Muscle of leg (tissue), 11 donors: ENCODE measurements around the gene SULT2B1. TPM values are rescaled to one million over a fixed set of nuclear protein-coding genes. Genes with fewer than 3 reads are reported as not detected.
A peak's percentile ranks its signal among the peaks of the same experiment; 100 is the strongest.

ENCODE experiments used
- DNase-seq: peaks from one replicate; pipeline ENCODE4 v3.0.0; 2013
- H3K27ac ChIP-seq: one replicate; pipeline ENCODE4 v1.5.1; 2013; ENCODE audit warnings: mild to moderate bottlenecking, low read length, control low read depth
- H3K27me3 ChIP-seq: one replicate; pipeline ENCODE4 v1.6.1; 2013; ENCODE audit warnings: low read length; ENCODE audit not compliant: control insufficient read depth, insufficient read depth
- H3K36me3 ChIP-seq: one replicate; pipeline ENCODE4 v1.6.1; 2013; ENCODE audit warnings: low read length; ENCODE audit not compliant: control insufficient read depth, insufficient read depth
- H3K4me1 ChIP-seq: one replicate; pipeline ENCODE4 v1.6.1; 2013; ENCODE audit warnings: low read length; ENCODE audit not compliant: control insufficient read depth, insufficient read depth
- H3K4me3 ChIP-seq: one replicate; pipeline ENCODE4 v1.5.1; 2013; ENCODE audit warnings: low read length, control low read depth
- H3K9me3 ChIP-seq: replicated peaks from 2 replicates; pipeline ENCODE4 v1.6.1; 2013; ENCODE audit warnings: low read depth, low read length; ENCODE audit not compliant: control insufficient read depth
- WGBS: methylation state at CpG from one replicate; pipeline ENCODE4 v1.1.5; 2013; ENCODE audit warnings: missing lambda C conversion rate; ENCODE audit not compliant: insufficient coverage; 5-methylcytosine and 5-hydroxymethylcytosine counted together
- polyA plus RNA-seq, 8 donors: library from polyadenylated mRNA; unstranded; fragments of 120-200 nt; gene quantifications; one replicate each; pipeline versions ENCODE4 v1.2.1 to v1.2.3, GENCODE V29; 2013; ENCODE audit warnings: inconsistent platforms in 1 of 8, low replicate concordance in 1 of 8; ENCODE audit not compliant: insufficient read length in 8 of 8, insufficient read depth in 1 of 8
- total RNA-seq: library from RNA; stranded (reverse); fragments of 120-200 nt; gene quantifications from one replicate; pipeline ENCODE4 v1.2.4, GENCODE V29; 2013

SULT2B1 gene
- total and polyA plus RNA-seq, 9 donors = 0.11 to 2.9 (median 0.25) TPM; not detected in 1

GRCh38 chr19:48634424-48635262 is 82.7 kb downstream of the SULT2B1 start:
- Histone ChIP-seq H3K27ac (peak overlapping the region; percentile 89), H3K4me3 (no peak overlapping the region), H3K36me3 (peaks cover 15% of the 10 kb centered on the region), H3K27me3 (no peaks in the 10 kb centered on the region), H3K9me3 (no peaks in the 10 kb centered on the region), H3K4me1 (peaks cover 72% of the 10 kb centered on the region)
- WGBS = 7% methylated on average over 27 of the region's 37 CpGs
- DNase-seq = peak; percentile 97

- peak; percentile 68 for DNase-seq
- Histone ChIP-seq H3K4me1 (peaks cover 64% of the 10 kb centered on the region), H3K27me3 (peaks cover 4% of the 10 kb centered on the region), H3K4me3 (peak overlapping the region; percentile 70), H3K27ac (peak overlapping the region; percentile 89), H3K9me3 (no peaks in the 10 kb centered on the region), H3K36me3 (peaks cover 15% of the 10 kb centered on the region)
- 1% methylated on average over 58 of the region's 67 CpGs for WGBS
Measured at GRCh38 chr19:48635263-48635965, 83.4 kb downstream of the SULT2B1 start.

- Histone ChIP-seq H3K9me3 (no peaks in the 10 kb centered on the region), H3K27ac (peak overlapping the region; percentile 98), H3K4me1 (peaks cover 56% of the 10 kb centered on the region), H3K36me3 (peaks cover 15% of the 10 kb centered on the region), H3K4me3 (peak overlapping the region; percentile 70), H3K27me3 (peaks cover 4% of the 10 kb centered on the region)
- 6% methylated on average over 22 of the region's 35 CpGs for WGBS
- peak; percentile 62 for DNase-seq
Measured at GRCh38 chr19:48635966-48636858, 84.2 kb downstream of the SULT2B1 start.

DNA sequence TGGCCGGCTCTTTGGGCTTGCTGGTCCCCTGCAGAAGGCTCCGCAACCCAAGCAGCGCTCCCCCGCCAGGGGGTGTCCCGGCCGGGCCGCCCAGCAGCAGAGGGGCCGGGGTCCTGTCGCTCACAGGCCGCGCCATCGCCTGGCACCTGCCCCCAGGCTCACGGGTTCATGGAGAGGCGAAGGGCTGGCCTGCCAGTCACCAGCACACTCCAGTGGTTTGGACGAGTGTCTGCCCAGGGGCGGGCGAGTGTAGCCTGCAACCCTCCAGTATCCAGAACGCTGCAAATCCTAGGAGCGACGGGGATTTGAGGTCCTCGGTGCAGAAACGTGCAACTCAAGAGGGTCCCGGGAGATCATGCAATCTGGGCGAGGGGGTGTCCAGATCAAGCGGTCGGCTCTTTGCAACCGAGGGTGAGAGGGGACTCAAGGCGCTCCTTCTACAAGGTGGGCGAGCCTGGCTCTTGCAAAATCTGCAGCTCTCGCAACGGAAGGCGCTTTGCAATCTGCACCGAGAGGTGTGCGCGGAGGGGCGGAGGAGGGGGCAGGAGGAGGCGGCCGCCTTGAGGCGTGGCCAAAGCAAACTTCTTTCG is 85.0 kb downstream of the SULT2B1 start, which contains the start of gene DBP:
Gene DBP (minus strand): TSS at position 521 of the 590 bp plus-strand sequence. CDS start 385 bp downstream, at position 136.
- H3K36me3 ChIP-seq = peaks cover 10% of the 10 kb centered on the region
- H3K27me3 ChIP-seq = peaks cover 4% of the 10 kb centered on the region
- H3K9me3 ChIP-seq = no peaks in the 10 kb centered on the region
- peak within 1 kb of the TSS; percentile 98 for H3K27ac ChIP-seq
- peaks cover 55% of the 10 kb centered on the region for H3K4me1 ChIP-seq
- DNase-seq = no peak
- under 1% methylated on average over 40 of the region's 40 CpGs for WGBS
- H3K4me3 ChIP-seq = peak within 1 kb of the TSS; percentile 70

- Histone ChIP-seq H3K27ac (peak overlapping the region; percentile 98), H3K27me3 (peaks cover 4% of the 10 kb centered on the region), H3K4me3 (peak overlapping the region; percentile 70), H3K36me3 (peaks cover 9% of the 10 kb centered on the region), H3K9me3 (no peaks in the 10 kb centered on the region), H3K4me1 (peaks cover 55% of the 10 kb centered on the region)
- 0% methylated on average over 36 of the region's 38 CpGs for WGBS
- peak; percentile 99 for DNase-seq
Measured at GRCh38 chr19:48637449-48637947, 85.5 kb downstream of the SULT2B1 start.

DNA sequence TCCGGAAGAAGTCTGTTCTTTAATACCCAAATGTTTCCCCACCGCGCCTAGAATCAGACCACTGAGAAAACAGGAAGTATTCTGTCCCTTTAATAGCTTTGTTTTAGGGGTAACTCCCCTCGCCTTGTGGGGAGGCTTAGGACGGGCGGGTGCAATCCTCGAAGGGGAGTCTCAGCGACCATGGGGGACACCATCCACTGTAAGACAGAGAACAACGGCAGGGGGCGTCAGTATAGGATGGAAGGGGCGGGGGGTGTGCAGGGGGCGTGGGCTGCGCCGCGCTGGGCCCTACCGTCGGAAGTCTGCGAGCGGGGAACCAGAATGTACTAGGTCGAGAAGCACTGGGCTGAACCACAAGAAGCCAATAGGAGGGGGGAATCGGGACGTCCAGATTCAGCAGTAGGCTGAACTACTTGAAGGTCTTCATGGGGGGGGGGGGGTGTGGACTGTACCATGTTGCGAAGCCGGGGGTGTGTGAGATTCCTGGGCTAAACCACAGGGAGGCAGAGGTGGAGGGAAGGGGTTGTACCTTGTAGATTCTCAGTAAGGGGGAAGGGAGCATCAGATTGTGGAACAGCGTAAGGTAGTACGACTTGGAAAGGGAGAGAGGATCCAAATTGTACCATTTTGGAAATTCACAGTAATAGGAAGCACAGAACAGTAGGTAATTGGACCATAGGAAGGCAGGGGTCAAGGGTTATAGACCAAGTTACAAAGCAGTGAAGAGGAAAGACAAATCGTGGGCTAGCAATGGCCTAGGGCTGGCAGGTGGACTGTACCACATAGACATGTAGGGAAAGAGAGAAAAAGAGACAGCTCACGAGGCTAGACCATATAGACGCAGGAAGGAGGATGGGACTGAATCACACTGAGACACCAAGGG is 86.2 kb downstream of the SULT2B1 start:
- H3K27me3 ChIP-seq = peaks cover 4% of the 10 kb centered on the region
- H3K4me1 ChIP-seq = peaks cover 49% of the 10 kb centered on the region
- H3K9me3 ChIP-seq = no peaks in the 10 kb centered on the region
- peak overlapping the region; percentile 98 for H3K27ac ChIP-seq
- WGBS = 8% methylated on average over 25 of the region's 29 CpGs
- peaks cover 3% of the 10 kb centered on the region for H3K36me3 ChIP-seq
- peak overlapping the region; percentile 70 for H3K4me3 ChIP-seq
- peak; percentile 98 for DNase-seq

- 88% methylated on average over 12 of the region's 16 CpGs for WGBS
- peak; percentile 49 for DNase-seq
- no peak overlapping the region for H3K4me3 ChIP-seq
Measured at GRCh38 chr19:48638831-48639381, 86.9 kb downstream of the SULT2B1 start.

GRCh38 chr19:48639483-48640375 is 87.8 kb downstream of the SULT2B1 start:
- no peaks in the 10 kb centered on the region for H3K9me3 ChIP-seq
- DNase-seq = peak; percentile 29
- peaks cover 41% of the 10 kb centered on the region for H3K4me1 ChIP-seq
- no peak overlapping the region for H3K27ac ChIP-seq
- H3K4me3 ChIP-seq = no peak overlapping the region
- peaks cover 4% of the 10 kb centered on the region for H3K27me3 ChIP-seq
- WGBS = 77% methylated on average over 21 of the region's 33 CpGs
- H3K36me3 ChIP-seq = no peaks in the 10 kb centered on the region

More at GRCh38 chr19:48638831-48639381, 86.9 kb downstream of the SULT2B1 start:
- Histone ChIP-seq H3K4me1 (peaks cover 42% of the 10 kb centered on the region), H3K9me3 (no peaks in the 10 kb centered on the region), H3K27me3 (peaks cover 4% of the 10 kb centered on the region), H3K36me3 (no peaks in the 10 kb centered on the region), H3K27ac (peak overlapping the region; percentile 98)
